ENCODE results near the gene GRK5. TPM values are rescaled to one million over a fixed set of nuclear protein-coding genes. Genes with fewer than 3 reads are reported as not detected.

The GRK5 gene
- total RNA-seq, 1 experiment from 2014 or later, result 0.82 TPM

GRCh38 chr10:119205894-119206602 lies 1.3 kb upstream of the GRK5 start:
- ChIA-PET CTCF (interaction anchor here (0.6 to 8.1 kb wide), 22 partner anchors 11 to 524 kb away, joined by 3 to 116 read pairs (median 4); no protein-coding TSS in a partner anchor), POLR2A (interaction anchor here (0.6 to 2.3 kb wide), 19 partner anchors 8 to 1183 kb away, joined by 3 to 14 read pairs (median 5); partner anchors contain the start of gene RGS10)
- intact Hi-C loops (cut with micrococcal nuclease), result loop anchor here (1.0 to 10.0 kb wide), 6 partner anchors 46 to 389 kb away; partner anchors contain the start of genes RGS10 and TIAL1
- TSS peak; percentile 25 for BruUV-seq (replicated peaks)
- Mint-ChIP-seq H3K9me3 (ENCODE audit: unreplicated experiment) (no peaks in the 10 kb centered on the region), H3K4me1 (ENCODE audit: insufficient read depth, unreplicated experiment) (peaks cover 17% of the 10 kb centered on the region), H3K36me3 (ENCODE audit: insufficient read depth, unreplicated experiment) (peaks cover 1% of the 10 kb centered on the region), H3K27me3 (ENCODE audit: insufficient read depth, unreplicated experiment) (no peaks in the 10 kb centered on the region), H3K27ac (ENCODE audit: low read depth, unreplicated experiment) (peak overlapping the region; percentile 70), H3K4me3 (ENCODE audit: unreplicated experiment) (peak overlapping the region; percentile 72)
- peak; percentile 18 for DNase-seq (ENCODE audit: unreplicated experiment)
- TF ChIP-seq CTCF (IDR thresholded peaks at IDR 0.05; ENCODE audit: unreplicated experiment), result no peak

- CTCF ChIA-PET, result interaction anchor here (0.6 to 1.9 kb wide), 23 partner anchors 11 to 523 kb away, joined by 3 to 29 read pairs (median 4); no protein-coding TSS in a partner anchor
- no TSS peak for BruUV-seq (replicated peaks)
- POLR2A ChIA-PET, result interaction anchor here (0.6 to 2.3 kb wide), 24 partner anchors 9 to 1183 kb away, joined by 3 to 14 read pairs (median 4); partner anchors contain the start of gene RGS10
- Mint-ChIP-seq H3K27me3 (ENCODE audit: insufficient read depth, unreplicated experiment) (no peaks in the 10 kb centered on the region), H3K27ac (ENCODE audit: low read depth, unreplicated experiment) (peak overlapping the region; percentile 70), H3K36me3 (ENCODE audit: insufficient read depth, unreplicated experiment) (peaks cover 5% of the 10 kb centered on the region), H3K9me3 (ENCODE audit: unreplicated experiment) (no peaks in the 10 kb centered on the region), H3K4me1 (ENCODE audit: insufficient read depth, unreplicated experiment) (peaks cover 11% of the 10 kb centered on the region), H3K4me3 (ENCODE audit: unreplicated experiment) (peak overlapping the region; percentile 72)
- intact Hi-C loops (cut with micrococcal nuclease), result loop anchor here (1.0 to 10.0 kb wide), 6 partner anchors 46 to 388 kb away; partner anchors contain the start of genes RGS10 and TIAL1
- DNase-seq (ENCODE audit: unreplicated experiment), result peak; percentile 47
- TF ChIP-seq CTCF (IDR thresholded peaks at IDR 0.05; ENCODE audit: unreplicated experiment), result peak; percentile 71
Observed at GRCh38 chr10:119206603-119207365, 587 bp upstream of the GRK5 start.

- H3K4me3 Mint-ChIP-seq (ENCODE audit: unreplicated experiment), result peak overlapping the region; percentile 72
- TF ChIP-seq CTCF (IDR thresholded peaks at IDR 0.05; ENCODE audit: unreplicated experiment), result no peak
- BruUV-seq (replicated peaks), result no TSS peak
- ChIA-PET POLR2A (interaction anchor here (0.6 to 2.3 kb wide), 11 partner anchors 18 to 664 kb away, joined by 3 to 14 read pairs (median 5); no protein-coding TSS in a partner anchor), CTCF (interaction anchor here (0.6 to 1.9 kb wide), 13 partner anchors 8 to 386 kb away, joined by 3 to 13 read pairs (median 3); no protein-coding TSS in a partner anchor)
- H3K27me3 Mint-ChIP-seq (ENCODE audit: insufficient read depth, unreplicated experiment), result no peaks in the 10 kb centered on the region
- peak; percentile 39 for DNase-seq (ENCODE audit: unreplicated experiment)
- peaks cover 5% of the 10 kb centered on the region for H3K36me3 Mint-ChIP-seq (ENCODE audit: insufficient read depth, unreplicated experiment)
- intact Hi-C loops (cut with micrococcal nuclease), result loop anchor here (2.0 to 10.0 kb wide), 5 partner anchors 44 to 387 kb away; partner anchors contain the start of genes RGS10 and TIAL1
- no peaks in the 10 kb centered on the region for H3K9me3 Mint-ChIP-seq (ENCODE audit: unreplicated experiment)
- peaks cover 11% of the 10 kb centered on the region for H3K4me1 Mint-ChIP-seq (ENCODE audit: insufficient read depth, unreplicated experiment)
- H3K27ac Mint-ChIP-seq (ENCODE audit: low read depth, unreplicated experiment), result no peak overlapping the region
Observed at GRCh38 chr10:119207713-119208552, 562 bp downstream of the GRK5 start.
